Measurements from ENCODE around the gene SLC30A4.
"Not testable (repeated sequence)": the region's sequence is repeated elsewhere in the genome, so short reads cannot be mapped to it uniquely, and the experiment has no call there.

The SLC30A4 gene

GRCh38 chr15:45507143-45507542 is 15.4 kb downstream of the SLC30A4 start:
- ATAC-seq: not testable (repeated sequence)

- ATAC-seq: no peak
These were observed 23.1 kb downstream of the SLC30A4 start for GRCh38 chr15:45499426-45499825.

GRCh38 chr15:45498701-45499100 is 23.9 kb downstream of the SLC30A4 start:
- ATAC-seq: no peak

- no peak for ATAC-seq
These were observed 25.3 kb downstream of the SLC30A4 start for GRCh38 chr15:45497261-45497660.

- ATAC-seq: no peak
These were observed 25.9 kb downstream of the SLC30A4 start for GRCh38 chr15:45496658-45497057.

- ATAC-seq: no peak
These were observed 27.0 kb downstream of the SLC30A4 start for GRCh38 chr15:45495588-45495987.

GRCh38 chr15:45489690-45490238 is 32.8 kb downstream of the SLC30A4 start:
- ATAC-seq: no peak

- ATAC-seq: no peak
These were observed 36.2 kb downstream of the SLC30A4 start for GRCh38 chr15:45486317-45486716.

GRCh38 chr15:45481135-45481534 is 41.4 kb downstream of the SLC30A4 start:
- ATAC-seq: no peak

- ATAC-seq: no peak
These were observed 46.1 kb downstream of the SLC30A4 start for GRCh38 chr15:45476410-45476809.

- no peak for ATAC-seq
These were observed 47.8 kb downstream of the SLC30A4 start for GRCh38 chr15:45474799-45475198.

- no peak for ATAC-seq
These were observed 49.5 kb downstream of the SLC30A4 start for GRCh38 chr15:45473068-45473467.

- ATAC-seq: no peak
These were observed 51.4 kb downstream of the SLC30A4 start for GRCh38 chr15:45471151-45471550.

GRCh38 chr15:45469441-45469840 is 53.1 kb downstream of the SLC30A4 start:
- ATAC-seq: no peak

GRCh38 chr15:45469027-45469426 is 53.5 kb downstream of the SLC30A4 start:
- no peak for ATAC-seq

GRCh38 chr15:45468294-45468693 is 54.3 kb downstream of the SLC30A4 start:
- no peak for ATAC-seq

- ATAC-seq: no peak
These were observed 63.7 kb downstream of the SLC30A4 start for GRCh38 chr15:45458746-45459403.

GRCh38 chr15:45457641-45458539 is 64.7 kb downstream of the SLC30A4 start:
- ATAC-seq: peak; percentile 64 to 67

- no peak for ATAC-seq
These were observed 65.3 kb downstream of the SLC30A4 start for GRCh38 chr15:45457220-45457619.

GRCh38 chr15:45456212-45457106 is 66.1 kb downstream of the SLC30A4 start:
- peak; percentile 61 to 66 for ATAC-seq

GRCh38 chr15:45454814-45455213 is 67.7 kb downstream of the SLC30A4 start:
- peak; percentile 55 to 56 for ATAC-seq

GRCh38 chr15:45451265-45451664 is 71.3 kb downstream of the SLC30A4 start:
- no peak for ATAC-seq

Data from activated CD4-positive, CD25-positive, alpha-beta regulatory T cell treated with anti-CD3 and anti-CD28 coated beads, Interleukin-2, amount 50 U/mL, for 24 hours (primary cell).